Calu3 (cell line): Measurements from ENCODE around the gene PLSCR4. TPM values are rescaled to one million over a fixed set of nuclear protein-coding genes. Genes with fewer than 3 reads are reported as not detected.

Source experiments
- BruUV-seq: library from RNA; stranded (reverse); fragments of 400-500 nt; replicated peaks from 2 replicates; lab custom pipeline; 2021; lab: Mats Ljungman, UMichigan
- CTCF ChIA-PET: fragments of 300-600 bp; sonication (Branson Sonifier 250); formaldehyde crosslinking; loops from one replicate; lab custom pipeline; 2022; ENCODE audit warnings: antibody characterized with exemption; lab: Charles Lee
- DNase-seq: peaks from one replicate; pipeline ENCODE4 v3.0.0; 2022
- H3K27ac Mint-ChIP-seq: one replicate; pipeline ENCODE4 v1.8.0; 2022; ENCODE audit warnings: mixed read lengths; ENCODE audit not compliant: unreplicated experiment
- H3K27me3 Mint-ChIP-seq: one replicate; pipeline ENCODE4 v1.8.0; 2022; ENCODE audit warnings: mixed read lengths; ENCODE audit not compliant: unreplicated experiment
- H3K36me3 Mint-ChIP-seq: one replicate; pipeline ENCODE4 v1.8.0; 2022; ENCODE audit warnings: mild to moderate bottlenecking, moderate library complexity, mixed read lengths; ENCODE audit not compliant: insufficient read depth, unreplicated experiment
- H3K4me1 Mint-ChIP-seq: one replicate; pipeline ENCODE4 v1.8.0; 2022; ENCODE audit warnings: mild to moderate bottlenecking, low read depth, mixed read lengths; ENCODE audit not compliant: unreplicated experiment
- H3K4me3 Mint-ChIP-seq: one replicate; pipeline ENCODE4 v1.8.0; 2022; ENCODE audit warnings: mild to moderate bottlenecking, low read depth, moderate library complexity, mixed read lengths; ENCODE audit not compliant: unreplicated experiment
- H3K9me3 Mint-ChIP-seq: one replicate; pipeline ENCODE4 v1.8.0; 2022; ENCODE audit warnings: low read depth, mixed read lengths; ENCODE audit not compliant: unreplicated experiment
- CTCF ChIP-seq: fragments of 200-600 bp; IDR thresholded peaks from one replicate; pipeline ENCODE4 v1.8.0; 2022; ENCODE audit warnings: antibody characterized with exemption; ENCODE audit not compliant: unreplicated experiment
- intact Hi-C: fragments of 100-400 bp; cut with micrococcal nuclease; formaldehyde crosslinking; loops from one replicate; pipeline ENCODE4 v1.10.0; 2022; ENCODE audit not compliant: unreplicated experiment
- total RNA-seq: library from RNA; stranded (reverse); gene quantifications from 2 replicates; pipeline ENCODE4 v1.2.3, GENCODE V29; 2022

Gene PLSCR4
- total RNA-seq, 1 experiment from 2014 or later = 10.2 TPM

- H3K36me3 Mint-ChIP-seq = no peaks in the 10 kb centered on the region
- H3K4me1 Mint-ChIP-seq = no peaks in the 10 kb centered on the region
- no TSS peak for BruUV-seq
- no peak for DNase-seq
- TF ChIP-seq CTCF = no peak
- CTCF ChIA-PET = no interaction called here
- H3K27ac Mint-ChIP-seq = no peak overlapping the region
- no peak overlapping the region for H3K4me3 Mint-ChIP-seq
- H3K27me3 Mint-ChIP-seq = no peaks in the 10 kb centered on the region
- no peaks in the 10 kb centered on the region for H3K9me3 Mint-ChIP-seq
- intact Hi-C loops = no loop called here
These were observed 41.5 kb downstream of the PLSCR4 start for GRCh38 chr3:146209371-146209770.

DNA sequence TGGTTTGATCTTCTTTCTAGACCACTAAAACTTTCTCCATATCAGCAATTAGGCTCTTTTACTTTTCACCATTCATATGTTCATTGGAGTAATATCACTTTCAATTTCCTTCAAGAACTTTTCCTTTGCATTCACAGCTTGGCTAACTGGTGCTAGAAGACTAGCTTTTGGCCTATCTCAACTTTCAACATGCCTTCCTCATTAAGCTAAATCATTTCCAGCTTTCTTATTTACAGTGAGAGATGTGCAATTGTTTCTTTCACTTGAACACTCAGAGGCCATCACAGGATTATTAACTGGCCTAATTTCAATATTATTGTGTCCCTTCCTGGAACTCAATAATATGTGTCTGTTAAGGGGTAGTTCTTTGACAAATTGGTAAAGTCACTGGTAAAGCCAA, 47.1 kb downstream of the PLSCR4 start:
- H3K9me3 Mint-ChIP-seq = no peaks in the 10 kb centered on the region
- H3K36me3 Mint-ChIP-seq = no peaks in the 10 kb centered on the region
- no peak overlapping the region for H3K4me3 Mint-ChIP-seq
- intact Hi-C loops = no loop called here
- TF ChIP-seq CTCF = no peak
- CTCF ChIA-PET = interaction anchor here (1.0 to 1.8 kb wide), 2 partner anchors 14 to 16 kb away, joined by 4 to 6 read pairs; no protein-coding TSS in a partner anchor
- DNase-seq = no peak
- H3K27me3 Mint-ChIP-seq = no peaks in the 10 kb centered on the region
- H3K4me1 Mint-ChIP-seq = no peaks in the 10 kb centered on the region
- no peak overlapping the region for H3K27ac Mint-ChIP-seq
- BruUV-seq = no TSS peak

DNA sequence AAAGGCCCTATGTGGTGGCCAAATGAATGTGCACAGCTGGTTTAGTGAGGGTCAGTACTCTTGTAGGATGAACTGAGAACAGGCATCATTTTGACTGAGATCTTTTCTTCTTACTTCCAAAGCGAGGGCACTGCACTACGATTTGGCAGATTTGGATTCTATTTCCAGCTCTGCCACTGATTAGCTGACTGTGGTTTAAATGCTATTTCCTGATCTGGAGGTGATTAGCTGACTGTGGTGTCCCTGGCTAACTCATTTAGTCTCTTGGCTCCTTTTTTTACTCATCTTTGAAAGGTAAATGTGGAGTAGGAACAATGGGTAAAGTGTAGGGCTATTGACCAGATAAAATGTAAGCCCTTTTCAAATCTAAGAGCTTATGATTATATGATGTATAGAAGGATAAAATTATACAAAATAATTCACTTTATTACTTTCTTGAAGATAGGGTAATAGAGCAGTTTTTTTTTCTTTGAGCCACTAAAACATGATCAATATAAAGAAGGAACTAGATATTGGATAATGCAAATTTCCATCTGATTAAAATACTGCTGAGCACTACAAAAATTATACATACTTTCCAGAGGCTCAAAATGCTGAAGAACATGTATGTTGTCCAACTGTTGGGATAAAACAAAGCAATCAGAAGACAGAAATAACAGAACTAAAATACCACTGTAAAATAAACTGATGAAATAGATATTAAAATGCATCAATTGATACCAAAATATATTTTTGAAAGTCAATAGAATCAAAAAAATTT, 50.3 kb downstream of the PLSCR4 start:
- Mint-ChIP-seq H3K36me3 (no peaks in the 10 kb centered on the region), H3K27ac (no peak overlapping the region), H3K4me3 (no peak overlapping the region), H3K27me3 (no peaks in the 10 kb centered on the region), H3K4me1 (no peaks in the 10 kb centered on the region), H3K9me3 (no peaks in the 10 kb centered on the region)
- CTCF ChIA-PET = interaction anchor here (0.6 to 1.0 kb wide), 2 partner anchors 9 to 11 kb away, joined by 4 to 6 read pairs; no protein-coding TSS in a partner anchor
- DNase-seq = no peak
- BruUV-seq = no TSS peak
- no peak for TF ChIP-seq CTCF
- intact Hi-C loops = no loop called here

GRCh38 chr3:146199762-146200161, 51.1 kb downstream of the PLSCR4 start:
- no peaks in the 10 kb centered on the region for H3K9me3 Mint-ChIP-seq
- no peaks in the 10 kb centered on the region for H3K36me3 Mint-ChIP-seq
- no peak overlapping the region for H3K27ac Mint-ChIP-seq
- no peak for DNase-seq
- TF ChIP-seq CTCF = no peak
- no peaks in the 10 kb centered on the region for H3K27me3 Mint-ChIP-seq
- H3K4me1 Mint-ChIP-seq = no peaks in the 10 kb centered on the region
- intact Hi-C loops = no loop called here
- no peak overlapping the region for H3K4me3 Mint-ChIP-seq
- BruUV-seq = no TSS peak
- CTCF ChIA-PET = no interaction called here
